ENCODE results near the gene SLC25A1.

The SLC25A1 gene

DNA sequence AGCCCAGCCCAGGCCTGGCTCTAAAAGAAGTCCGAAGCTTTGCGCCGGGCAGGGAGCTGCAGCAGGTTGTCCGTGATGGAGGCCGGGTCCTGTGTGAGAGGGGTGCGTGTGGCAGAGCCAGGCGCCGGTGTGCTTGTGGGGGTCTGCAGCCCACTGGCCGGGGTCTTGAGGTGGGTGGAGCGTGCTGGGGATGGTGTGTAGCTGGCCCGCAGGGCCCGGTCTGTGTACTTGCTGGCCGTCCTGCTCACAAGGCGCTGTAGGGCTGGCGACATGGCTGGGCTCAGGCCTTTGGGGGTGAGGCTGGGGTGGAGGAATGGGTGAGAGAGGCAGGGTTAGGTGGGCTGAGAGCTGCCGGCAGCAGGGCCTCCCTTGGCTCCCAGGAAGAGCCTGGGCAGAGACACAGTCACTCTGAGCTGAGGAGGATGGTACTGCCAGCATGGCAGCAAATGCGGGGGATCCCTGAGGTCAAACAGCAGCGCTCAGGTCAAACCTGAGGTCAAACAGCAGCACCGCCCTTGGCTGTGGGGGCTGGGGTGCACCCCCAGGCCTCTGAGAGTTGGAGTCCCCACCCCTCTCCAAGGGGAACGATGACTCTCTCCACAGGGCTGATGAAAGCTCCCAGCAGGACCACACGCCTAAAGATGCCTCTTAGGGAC is 44.2 kb downstream of the SLC25A1 start:
- DNase-seq = no peak

DNA sequence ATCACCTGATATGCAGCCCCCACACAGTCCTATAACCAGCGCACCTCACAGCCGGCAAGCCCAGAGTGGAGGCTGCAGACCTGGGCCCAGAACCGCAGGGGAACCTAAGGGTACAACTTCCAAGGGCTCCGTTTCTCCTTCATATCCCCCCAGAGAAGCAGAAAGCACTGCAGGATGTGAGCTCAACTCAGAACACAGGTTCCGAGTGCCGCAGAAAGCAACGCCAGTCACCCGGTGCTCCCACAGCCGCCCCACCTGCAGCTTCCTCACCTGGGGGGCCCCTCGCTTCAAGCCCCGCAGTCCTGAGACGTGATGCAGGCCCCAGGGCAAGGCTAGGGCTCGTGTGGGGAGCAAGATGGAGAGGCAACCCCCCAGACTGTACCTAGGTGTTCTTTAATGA is 45.0 kb downstream of the SLC25A1 start:
- DNase-seq = no peak

DNA sequence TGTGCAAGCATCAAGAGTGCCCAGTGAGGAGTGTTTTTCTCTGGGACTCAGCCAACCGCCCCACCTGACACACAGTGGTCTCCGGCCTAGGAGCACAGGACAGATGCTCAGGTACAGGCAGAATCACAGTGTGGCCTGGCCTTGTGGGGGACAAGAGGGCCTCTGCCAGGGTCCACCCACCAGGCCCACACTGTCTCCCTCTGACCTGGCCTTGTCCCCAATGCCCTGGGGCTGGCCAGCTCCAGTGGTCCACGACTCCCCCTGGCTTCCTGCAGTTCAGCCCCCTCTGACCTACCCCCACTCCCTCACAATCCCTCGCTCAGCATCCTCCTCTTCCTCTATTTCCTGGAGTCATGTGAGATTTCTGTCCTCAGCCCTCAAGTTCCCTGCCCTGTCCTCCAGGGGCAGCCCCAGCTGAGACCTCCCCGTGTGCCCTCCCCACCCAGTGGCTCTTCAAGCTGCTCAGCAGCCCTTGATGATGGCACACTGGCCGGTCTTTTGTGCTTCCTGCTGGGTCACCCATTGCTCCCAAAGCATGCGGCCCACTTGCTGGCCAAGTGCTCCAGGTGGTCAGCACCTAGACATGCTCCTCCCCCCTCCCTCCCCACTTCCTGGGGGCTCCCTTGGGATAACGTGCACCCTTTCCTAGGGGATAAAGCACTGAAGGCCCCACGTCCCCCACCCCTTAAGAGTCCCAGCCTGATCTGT is 45.7 kb downstream of the SLC25A1 start:
- DNase-seq = no peak

DNA sequence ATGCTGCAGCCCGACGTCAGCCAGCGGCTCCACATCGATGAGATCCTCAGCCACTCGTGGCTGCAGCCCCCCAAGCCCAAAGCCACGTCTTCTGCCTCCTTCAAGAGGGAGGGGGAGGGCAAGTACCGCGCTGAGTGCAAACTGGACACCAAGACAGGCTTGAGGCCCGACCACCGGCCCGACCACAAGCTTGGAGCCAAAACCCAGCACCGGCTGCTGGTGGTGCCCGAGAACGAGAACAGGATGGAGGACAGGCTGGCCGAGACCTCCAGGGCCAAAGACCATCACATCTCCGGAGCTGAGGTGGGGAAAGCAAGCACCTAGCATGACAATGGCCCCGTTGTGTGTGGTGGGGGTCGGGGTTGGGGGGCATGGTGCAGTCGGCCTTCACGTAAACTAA is 46.4 kb downstream of the SLC25A1 start:
- DNase-seq = no peak

DNA sequence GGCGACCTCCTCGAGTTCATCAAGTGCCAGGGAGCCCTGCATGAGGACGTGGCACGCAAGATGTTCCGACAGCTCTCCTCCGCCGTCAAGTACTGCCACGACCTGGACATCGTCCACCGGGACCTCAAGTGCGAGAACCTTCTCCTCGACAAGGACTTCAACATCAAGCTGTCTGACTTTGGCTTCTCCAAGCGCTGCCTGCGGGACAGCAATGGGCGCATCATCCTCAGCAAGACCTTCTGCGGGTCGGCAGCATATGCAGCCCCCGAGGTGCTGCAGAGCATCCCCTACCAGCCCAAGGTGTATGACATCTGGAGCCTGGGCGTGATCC is 46.9 kb downstream of the SLC25A1 start:
- DNase-seq = no peak

DNA sequence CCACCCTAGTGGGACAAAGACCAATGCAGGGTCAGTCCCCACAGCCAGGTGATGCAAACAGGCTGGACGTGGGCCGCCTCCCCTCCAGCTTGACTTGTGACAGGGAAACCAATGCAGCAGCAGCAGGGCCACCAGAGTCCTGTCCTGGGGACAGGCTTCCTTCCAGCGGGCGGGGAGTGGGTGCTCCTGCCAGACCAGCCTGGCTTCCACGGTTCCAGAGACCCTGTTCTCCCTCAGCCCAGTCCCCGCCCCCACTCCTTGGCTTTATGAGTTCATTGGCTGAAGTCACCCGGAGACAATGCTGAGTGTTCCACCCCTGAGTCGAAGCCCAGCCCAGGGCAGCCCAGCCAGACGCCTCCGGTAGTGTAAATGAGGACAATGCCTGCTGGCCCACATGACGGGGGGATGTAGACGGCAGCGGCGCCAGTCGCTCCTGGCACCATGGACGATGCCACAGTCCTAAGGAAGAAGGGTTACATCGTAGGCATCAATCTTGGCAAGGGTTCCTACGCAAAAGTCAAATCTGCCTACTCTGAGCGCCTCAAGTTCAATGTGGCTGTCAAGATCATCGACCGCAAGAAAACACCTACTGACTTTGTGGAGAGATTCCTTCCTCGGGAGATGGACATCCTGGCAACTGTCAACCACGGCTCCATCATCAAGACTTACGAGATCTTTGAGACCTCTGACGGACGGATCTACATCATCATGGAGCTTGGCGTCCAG is 47.4 kb downstream of the SLC25A1 start, which contains the start of gene TSSK2:
Gene TSSK2 (plus strand): TSS at position 350 of the 726 bp plus-strand sequence. CDS start 92 bp downstream, at position 442.
- no peak for DNase-seq

DNA sequence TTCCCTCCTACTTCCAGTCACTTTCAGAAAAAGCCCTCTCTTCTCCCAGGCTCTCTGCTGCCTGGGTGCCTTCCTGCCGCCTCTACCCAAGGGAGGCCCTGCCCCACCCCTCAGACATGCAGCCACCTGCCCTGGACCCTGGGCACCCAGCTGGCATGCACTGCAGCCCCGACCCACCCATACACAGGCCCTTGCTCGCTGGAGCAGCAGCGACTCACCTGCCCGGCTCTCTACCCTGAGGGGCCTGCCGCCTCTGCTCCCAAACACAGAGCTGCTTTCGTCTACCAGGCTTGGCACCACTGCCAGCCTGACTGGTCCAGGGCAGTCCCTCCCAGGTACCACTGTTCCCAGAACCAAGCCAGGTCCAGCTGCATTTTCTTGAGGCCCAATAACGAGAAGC is 48.7 kb downstream of the SLC25A1 start:
- no peak for DNase-seq

DNA sequence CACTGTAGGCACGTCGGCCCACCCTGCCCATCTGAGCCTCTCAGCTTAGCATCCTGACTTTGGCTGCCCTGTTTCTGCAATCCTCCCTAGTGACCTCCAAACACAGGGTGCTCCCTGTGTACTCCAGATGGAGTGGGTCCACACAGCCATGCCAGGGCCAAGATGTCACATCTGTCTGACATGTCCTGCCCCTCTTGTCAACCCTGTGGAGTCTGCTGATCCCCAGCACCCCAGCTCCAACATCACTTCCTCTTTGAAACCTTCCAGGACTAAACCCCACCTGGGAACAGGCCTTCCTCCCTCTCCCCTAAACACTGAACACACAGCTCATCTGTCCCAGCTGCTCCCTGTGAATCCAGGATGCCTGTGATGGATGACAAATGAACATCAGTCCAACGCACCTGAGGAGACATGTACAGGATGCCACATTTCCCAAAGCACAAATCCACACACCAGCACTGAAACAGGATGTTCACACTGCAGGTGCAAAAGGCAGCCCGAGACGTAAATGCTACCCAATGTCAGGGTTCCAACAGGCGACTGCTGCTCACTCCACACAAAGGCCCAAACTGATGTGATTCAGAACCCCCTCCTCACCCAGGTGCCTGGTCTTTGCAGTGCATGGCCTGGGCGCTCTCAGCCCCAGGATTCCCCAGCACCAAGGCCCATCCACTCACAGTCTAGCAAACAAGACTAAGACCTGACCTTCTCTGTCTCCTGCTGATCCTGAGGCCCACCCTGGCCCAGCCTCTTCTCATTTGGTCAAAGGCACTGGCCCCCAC is 49.4 kb downstream of the SLC25A1 start:
- DNase-seq = no peak

DNA sequence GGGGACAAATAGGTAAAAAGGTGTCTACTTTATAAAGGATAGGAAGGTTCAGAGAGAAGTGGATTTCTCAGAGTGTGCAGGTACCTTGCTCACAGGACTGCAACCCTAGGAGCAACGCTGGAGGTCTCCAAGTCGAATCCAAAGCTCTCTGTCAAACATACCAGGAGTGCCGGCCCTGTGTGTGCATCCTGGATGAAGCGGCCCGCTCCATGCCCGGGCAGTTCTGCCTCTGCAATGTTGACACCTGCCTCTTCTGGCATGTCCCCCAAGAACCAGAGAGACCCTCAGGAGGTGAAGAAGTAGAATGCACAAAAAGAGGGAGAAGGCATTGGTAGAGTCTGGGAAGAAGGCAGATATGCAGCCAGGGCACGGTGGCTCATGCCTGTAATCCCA is 50.5 kb downstream of the SLC25A1 start:
- DNase-seq = no peak

DNA sequence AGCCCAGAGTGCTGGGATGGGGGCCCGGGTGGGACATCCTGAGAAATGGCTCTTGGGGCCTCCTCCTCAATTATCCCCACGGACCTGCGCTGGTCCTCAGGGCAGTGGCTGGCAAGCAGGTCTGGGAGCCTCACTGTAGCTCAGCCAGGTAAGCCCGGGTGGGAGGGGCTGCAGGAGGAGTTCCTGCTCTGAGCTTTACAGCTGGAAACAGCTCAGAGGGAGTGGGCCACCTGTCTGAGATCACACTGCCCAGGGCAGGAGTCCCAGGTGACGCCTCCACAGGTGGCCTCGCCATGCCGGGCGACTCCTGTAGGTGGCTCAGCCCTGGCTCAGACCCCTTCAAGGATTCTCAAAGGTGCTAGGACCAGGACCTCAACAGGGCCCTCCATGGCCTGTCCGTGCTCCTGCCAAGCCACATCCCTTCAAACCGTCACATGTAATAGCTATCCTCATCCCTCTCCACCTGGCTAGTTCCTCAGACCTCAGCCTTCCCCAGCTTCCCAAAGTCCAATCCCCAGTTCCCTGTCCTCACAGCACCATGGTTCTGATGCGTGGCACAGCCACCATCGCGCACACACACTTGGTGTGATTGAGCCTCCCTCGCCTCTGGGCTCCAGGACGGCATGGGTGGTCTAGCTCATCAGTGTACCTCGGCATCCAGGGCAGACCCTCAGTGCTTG is 51.1 kb downstream of the SLC25A1 start:
- DNase-seq = no peak

DNA sequence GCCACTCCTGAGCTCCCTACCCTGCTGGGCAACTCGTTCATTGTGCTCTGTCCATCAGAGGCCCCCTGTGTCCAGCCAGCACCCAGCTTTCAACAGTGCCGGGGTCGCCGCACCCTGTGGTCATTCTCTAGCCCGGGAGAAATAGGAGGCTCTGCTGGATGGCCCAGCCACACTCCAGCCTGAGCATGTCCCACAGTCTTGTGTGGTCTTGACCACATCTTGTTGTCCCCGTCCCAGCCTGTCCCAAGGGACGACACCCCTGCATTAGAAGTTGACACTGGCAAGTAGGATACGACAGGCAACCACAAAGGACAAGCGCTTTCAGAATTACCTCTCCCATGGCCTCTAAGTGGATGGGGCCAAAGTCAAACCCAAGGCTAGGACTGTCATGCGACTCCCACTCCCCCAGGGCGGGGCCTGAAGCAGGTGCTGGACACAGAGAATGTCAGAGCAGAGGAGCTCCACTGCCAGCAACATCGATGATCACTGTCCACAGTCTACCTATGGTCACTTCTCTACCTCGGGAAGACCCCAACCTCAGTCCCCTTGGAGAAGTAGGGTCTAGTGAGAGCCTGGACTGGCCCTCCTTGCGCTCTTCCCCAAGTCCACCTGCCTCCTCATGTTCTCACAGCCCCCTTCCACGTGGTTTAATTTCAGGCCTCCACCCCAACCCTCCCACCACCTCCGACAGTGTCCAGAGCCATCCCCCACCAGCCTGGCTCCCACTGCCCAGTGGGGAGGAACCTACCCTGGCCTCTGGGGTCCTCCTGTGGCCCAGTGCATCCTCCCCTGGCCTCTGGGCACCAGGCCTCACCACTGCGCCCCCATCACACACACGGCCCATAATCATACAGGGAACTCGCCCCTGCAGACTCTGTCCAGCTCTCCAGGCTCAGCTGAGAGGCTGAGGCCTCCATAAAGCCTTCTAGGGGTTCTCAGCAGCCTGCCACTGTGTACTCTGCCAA is 51.9 kb downstream of the SLC25A1 start:
- no peak for DNase-seq

All from NCI-H2029 treated with DMSO at 0.1 percent for 48 hours (cell line).